UCSD-AML1 (cell line): Measurements from ENCODE around the gene EOLA1.
A peak's percentile ranks its signal among the peaks of the same experiment; 100 is the strongest.
"Not testable (repeated sequence)": the region's sequence is repeated elsewhere in the genome, so short reads cannot be mapped to it uniquely, and the experiment has no call there.

ENCODE experiments used
- DNase-seq: peaks from one replicate; lab custom pipeline; 2025; ENCODE audit not compliant: unreplicated experiment; lab: John Stamatoyannopoulos, UW

EOLA1 gene

GRCh38 chrX:149540621-149541520 lies at the start of gene EOLA1:
EOLA1 (plus strand) TSS chrX:149541012; CDS start chrX:149545631, 4,619 bp downstream.
- peak; percentile 92 for DNase-seq

GRCh38 chrX:149491812-149492211 lies 49.0 kb upstream of the EOLA1 start:
- DNase-seq, result no peak

DNA sequence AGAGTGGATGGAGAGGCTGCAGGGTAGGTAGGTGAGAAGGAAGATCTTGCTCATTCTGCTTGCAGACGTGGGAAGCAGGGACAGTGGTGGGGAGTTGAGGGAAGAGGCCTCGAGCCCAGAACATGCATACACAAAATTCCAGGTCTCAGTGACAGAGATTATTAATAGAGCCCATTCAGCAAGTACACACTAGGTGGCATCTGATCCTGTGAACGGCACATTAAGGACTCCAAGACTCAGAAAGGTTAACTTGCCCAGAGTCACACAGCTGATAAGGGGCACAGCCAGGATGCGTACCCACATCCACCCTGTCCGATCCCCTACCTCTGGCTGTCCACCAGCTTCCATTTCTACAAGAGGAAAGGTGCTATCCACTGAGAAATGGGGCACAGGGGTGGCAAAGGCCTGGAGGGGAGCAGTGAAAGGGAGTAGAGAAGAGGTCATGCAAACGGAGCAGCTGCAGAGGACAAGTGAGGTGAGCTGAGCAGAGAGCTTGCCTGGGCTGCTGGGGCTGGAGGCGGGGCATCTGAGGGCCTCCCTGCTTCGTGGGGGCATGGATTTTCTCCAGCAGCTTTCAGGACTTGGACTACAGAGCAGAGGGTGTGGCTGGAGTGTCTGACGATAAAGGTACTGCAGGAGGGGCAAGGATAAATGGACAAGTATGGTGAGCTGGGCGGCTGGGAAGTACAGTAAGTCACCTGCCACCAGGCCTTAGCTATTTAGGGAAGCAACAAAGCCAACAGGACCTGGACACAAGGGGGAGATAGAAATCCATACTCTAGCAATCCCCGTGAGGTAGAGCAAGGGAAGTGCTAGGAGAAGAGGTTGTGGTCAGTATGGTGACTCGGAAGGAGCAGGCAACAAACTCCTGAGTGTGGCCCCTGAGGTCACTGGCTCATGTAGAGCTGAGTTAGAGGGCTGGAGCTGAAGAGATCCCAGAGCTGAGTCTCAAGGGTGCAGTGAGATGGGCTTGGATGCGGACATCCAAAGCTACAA lies 46.9 kb upstream of the EOLA1 start:
- DNase-seq, result no peak

GRCh38 chrX:149494844-149495565 lies 45.8 kb upstream of the EOLA1 start:
- no peak for DNase-seq

DNA sequence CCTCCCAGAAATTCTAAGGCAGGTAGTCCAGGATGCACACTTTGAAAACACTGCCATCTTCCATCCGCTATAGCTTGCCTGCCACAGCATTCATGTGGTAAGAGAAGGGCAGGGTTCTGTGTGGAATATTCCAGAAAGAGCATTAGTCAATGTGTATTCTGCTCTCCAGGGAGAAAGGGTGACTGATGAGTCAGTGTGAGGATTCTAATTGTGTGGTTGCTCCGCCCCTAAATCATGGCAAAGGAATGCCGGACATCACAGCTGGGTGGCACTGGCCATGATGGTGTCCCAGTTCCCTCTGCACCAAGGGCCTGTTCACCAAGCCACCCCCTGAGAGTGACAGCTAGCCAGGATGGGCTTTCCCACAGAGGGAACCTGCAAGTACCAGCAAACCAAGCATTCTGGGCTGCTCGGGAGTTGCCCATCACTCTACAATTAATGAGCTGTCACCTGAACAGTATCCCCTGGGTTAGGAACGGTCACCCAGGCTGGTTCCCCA lies 45.2 kb upstream of the EOLA1 start:
- DNase-seq, result no peak

GRCh38 chrX:149497054-149497453 lies 43.8 kb upstream of the EOLA1 start:
- DNase-seq, result no peak

- no peak for DNase-seq
These were observed 43.2 kb upstream of the EOLA1 start for GRCh38 chrX:149497626-149498025.

DNA sequence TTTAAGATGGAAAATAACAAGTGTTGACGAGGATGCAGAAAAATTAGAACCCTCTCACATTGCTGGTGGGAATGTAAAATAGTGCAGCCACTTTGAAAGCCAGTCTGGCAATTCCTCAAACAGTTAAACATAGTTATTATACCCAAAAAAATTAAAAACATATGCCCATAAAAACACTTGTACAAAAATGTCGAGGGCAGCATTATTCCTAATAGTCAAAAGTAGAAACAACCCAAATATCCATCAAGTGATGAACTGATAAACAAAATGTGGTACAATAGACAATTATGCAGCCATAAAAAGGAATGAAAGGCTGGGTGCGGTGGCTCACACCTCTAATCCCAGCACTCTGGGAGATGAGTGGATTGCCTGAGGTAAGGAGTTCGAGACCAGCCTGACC lies 42.0 kb upstream of the EOLA1 start:
- no peak for DNase-seq

- no peak for DNase-seq
These were observed 41.0 kb upstream of the EOLA1 start for GRCh38 chrX:149499766-149500165.

DNA sequence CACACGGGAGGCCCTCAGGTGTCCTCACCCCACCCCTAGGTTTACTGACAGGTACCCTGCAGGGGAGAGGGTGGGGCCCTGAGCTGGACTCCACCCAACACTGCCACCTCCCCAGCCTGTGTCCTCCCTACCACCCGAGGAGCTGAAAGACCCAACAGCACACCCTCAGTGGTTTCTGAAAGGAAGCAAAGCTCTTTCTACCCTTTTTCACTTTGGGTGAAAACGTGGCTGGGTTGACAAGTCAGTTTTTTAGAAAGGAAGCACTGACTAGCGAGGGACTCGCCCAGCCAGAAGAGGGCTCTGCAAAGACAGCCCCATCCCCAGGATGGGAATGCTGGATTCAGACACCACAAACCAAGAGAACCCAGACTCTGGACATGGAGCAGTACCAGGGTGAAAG lies 37.9 kb upstream of the EOLA1 start:
- DNase-seq, result not testable (repeated sequence)

DNA sequence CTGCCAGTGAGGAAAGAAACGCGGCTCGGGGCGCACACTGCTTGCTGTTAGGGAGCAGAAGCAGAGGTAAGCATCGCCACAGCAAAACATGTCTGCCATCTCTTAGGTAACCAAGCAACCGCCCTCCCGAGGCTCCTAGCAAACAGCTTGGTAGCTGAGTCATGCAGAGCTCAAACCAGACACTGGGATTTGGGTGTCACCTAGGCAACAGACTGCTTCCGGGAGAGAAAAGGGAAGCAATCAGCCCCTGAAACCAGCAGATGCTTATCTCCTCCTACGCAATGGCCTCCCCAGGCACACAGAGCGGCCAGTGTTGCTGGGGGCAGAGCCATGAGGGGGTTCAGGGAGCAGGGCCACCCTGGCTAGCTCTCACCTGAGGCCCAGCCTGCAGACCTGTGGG lies 37.4 kb upstream of the EOLA1 start:
- peak; percentile 41 for DNase-seq

DNA sequence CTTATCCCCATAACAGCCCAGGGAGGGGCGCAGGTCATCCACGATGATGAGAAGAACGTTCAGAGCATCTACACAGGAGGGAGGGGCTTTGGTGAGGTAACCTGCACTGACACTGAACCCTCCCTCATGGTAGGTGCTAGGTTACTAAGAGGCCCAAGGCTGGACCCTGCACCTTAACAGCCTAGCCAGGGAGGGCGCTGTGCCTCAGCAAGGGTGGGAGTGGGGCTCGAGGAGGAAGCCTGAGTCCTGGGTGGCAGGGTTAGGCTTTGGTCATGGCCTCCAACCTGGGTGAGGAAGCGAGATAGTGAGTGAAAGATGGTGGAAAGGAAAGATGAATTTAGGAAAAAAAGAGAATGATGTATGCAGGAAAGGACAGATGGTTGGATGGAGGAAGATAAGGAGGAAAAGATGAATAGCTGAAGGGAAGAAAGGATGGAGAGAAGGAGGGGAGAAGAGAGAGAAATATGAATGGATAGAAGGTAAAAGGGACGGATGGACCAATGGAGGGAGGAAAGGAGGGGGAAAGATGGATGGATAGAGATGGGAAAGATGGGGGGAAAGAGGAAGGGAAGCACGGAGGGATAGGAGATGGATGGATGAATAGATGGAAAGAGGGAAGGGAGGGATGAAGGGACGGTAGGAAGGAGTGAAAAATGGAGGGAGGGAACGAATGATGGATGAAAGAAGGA lies 36.4 kb upstream of the EOLA1 start:
- peak; percentile 65 for DNase-seq

DNA sequence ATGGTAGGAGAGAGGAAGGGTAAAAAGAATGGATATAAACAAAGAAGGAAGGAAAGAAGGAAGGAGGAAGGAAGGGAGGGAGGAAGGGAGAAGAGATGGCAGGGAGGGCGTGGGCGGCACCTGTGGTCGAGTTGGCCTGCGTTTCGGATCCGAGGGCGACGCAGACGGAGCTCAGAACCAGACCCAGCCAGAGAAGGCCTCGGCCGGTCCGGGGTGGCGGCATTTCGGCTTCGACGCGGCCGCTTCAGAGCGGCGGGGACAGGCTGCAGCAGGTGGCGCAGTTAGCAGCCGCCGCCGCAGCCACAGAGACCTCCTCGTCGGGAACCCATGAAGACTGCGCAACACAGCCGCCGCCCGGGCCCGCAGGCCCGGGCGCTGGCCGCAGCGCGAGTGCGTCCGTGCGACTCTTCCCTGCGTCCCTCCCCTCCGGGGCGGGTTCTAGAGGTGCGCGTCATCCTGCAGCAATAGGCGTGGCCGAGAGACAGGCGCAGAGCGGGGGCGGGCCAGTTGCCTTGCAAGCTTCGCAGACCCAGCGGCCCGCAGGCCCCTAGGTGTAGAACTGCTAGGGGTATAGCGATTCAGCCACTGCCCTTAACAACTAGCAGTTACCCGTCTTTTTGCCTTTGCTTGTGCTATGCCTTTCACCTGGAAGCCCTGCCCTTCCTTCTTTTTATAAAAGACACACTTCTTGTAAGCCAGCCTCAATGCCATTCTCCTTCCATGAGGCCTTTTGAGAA lies 35.7 kb upstream of the EOLA1 start, which contains the start of gene IDS:
Gene IDS (minus strand): TSS at position 392 of the 737 bp plus-strand sequence. CDS start 169 bp downstream, at position 223.
- peak; percentile 86 for DNase-seq

DNA sequence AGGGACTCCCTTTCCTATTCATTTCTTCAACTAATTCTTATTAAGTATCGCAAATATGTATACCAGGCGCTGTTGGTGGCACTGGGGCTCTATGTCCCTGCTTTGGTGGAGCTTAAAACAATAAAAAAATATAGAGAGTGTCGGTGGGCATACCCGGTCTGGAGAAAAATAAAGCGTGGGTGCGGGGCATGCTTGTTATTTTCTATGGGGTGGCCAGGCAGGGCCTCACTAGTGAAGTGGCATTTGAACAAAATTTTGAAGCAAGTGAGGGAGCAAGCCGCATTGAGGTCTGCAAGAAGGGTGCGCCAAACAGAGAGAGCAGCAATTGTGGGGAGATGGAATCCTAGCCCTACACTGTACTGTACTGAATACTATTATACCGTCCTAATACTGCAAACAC lies 35.1 kb upstream of the EOLA1 start:
- no peak for DNase-seq

- DNase-seq, result no peak
These were observed 34.5 kb upstream of the EOLA1 start for GRCh38 chrX:149506349-149506748.

GRCh38 chrX:149508467-149508866 lies 32.3 kb upstream of the EOLA1 start:
- no peak for DNase-seq

DNA sequence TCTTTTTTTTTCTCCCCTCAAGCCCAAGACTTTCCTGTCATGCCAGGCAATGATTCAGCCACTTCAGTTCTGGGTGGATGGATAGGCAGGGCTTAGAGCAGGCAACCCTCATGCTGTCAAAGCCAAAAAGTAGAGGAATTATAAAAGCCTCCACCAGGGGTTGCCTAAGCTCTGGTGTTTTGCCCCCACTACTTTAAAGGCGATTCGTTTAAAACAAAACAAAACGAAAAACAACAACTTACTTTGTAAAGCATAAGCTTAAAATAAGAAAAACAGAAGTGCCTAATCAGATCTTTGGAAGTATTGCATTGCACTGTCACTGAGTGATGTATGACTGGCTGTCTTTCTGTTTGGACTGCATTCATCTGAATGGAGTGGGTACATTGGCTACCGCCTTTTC lies 30.4 kb upstream of the EOLA1 start:
- no peak for DNase-seq

GRCh38 chrX:149511081-149511480 lies 29.7 kb upstream of the EOLA1 start:
- DNase-seq, result no peak

- DNase-seq, result peak; percentile 67
These were observed 28.5 kb upstream of the EOLA1 start for GRCh38 chrX:149512225-149512885.
